H1 (cell line): ENCODE results near the gene GTF2A1L. TPM values are rescaled to one million over a fixed set of nuclear protein-coding genes. Genes with fewer than 3 reads are reported as not detected.

Experiments
- BCL11A ChIP-seq, 2 experiments: IDR thresholded peaks; one replicate each; pipeline ENCODE4 v1.6.1; 2011; ENCODE audit warnings: low read depth in 2 of 2, low read length in 2 of 2, mild to moderate bottlenecking in 2 of 2
- CBX5 ChIP-seq: fragments of 300-800, 300-1000 bp; sonication (generic); IDR thresholded peaks from 2 replicates; pipeline ENCODE4 v1.7.1; 2016; ENCODE audit warnings: antibody characterized with exemption, low read length, low read depth
- CHD7 ChIP-seq: fragments of 300-600 bp; sonication (generic); IDR thresholded peaks from 2 replicates; pipeline ENCODE4 v1.7.1; 2012; ENCODE audit warnings: low read length, moderate library complexity, mild to moderate bottlenecking, inconsistent platforms; ENCODE audit not compliant: insufficient replicate concordance
- CTBP2 ChIP-seq: IDR thresholded peaks from 2 replicates; pipeline ENCODE4 v1.7.0; 2011; ENCODE audit warnings: borderline replicate concordance, mild to moderate bottlenecking, moderate library complexity, mixed read lengths, low read length; ENCODE audit not compliant: insufficient read depth, insufficient read length
- KDM4A ChIP-seq: IDR thresholded peaks from one replicate; pipeline ENCODE4 v1.7.1; 2012; ENCODE audit warnings: low read depth, mild to moderate bottlenecking, moderate library complexity, low read length, inconsistent platforms; ENCODE audit not compliant: severe bottlenecking
- POU5F1 ChIP-seq: IDR thresholded peaks from 2 replicates; pipeline ENCODE4 v1.6.1; 2011; ENCODE audit warnings: low read depth, mild to moderate bottlenecking, low read length, moderate library complexity
- RFX5 ChIP-seq: IDR thresholded peaks from 2 replicates; pipeline ENCODE4 v1.6.1; 2011; ENCODE audit warnings: low read depth, low read length, improper control_type of control experiment, borderline replicate concordance
- SIN3A ChIP-seq, 2 experiments: IDR thresholded peaks in 1 of 2; conservative IDR thresholded peaks in 1 of 2; 2 replicates each; pipeline ENCODE4 v1.6.1; 2011 to 2012; ENCODE audit warnings: low read length in 2 of 2, improper control_type of control experiment in 1 of 2, low read depth in 1 of 2, mild to moderate bottlenecking in 1 of 2
- TAF1 ChIP-seq: IDR thresholded peaks from 2 replicates; pipeline ENCODE4 v1.6.1; 2011; ENCODE audit warnings: mild to moderate bottlenecking, low read depth, low read length
- polyA plus RNA-seq, 7 experiments: library from polyadenylated mRNA; depleted of rRNA in 3 of 7; stranded (reverse) in 5 of 7; unstranded in 2 of 7; fragments of >200 nt in 5 of 7; fragments of 200-250 nt in 2 of 7; gene quantifications; 1 replicate in 5 of 7; 2 replicates in 1 of 7; 4 replicates in 1 of 7; pipeline versions ENCODE4 v1.2.1 to v1.2.3, GENCODE V29; 2011 to 2013; ENCODE audit warnings: missing spikeins in 2 of 7, mixed read lengths in 2 of 7
- total RNA-seq: library from RNA; stranded (reverse); fragmentation: NEBNext Ultra II Directional; extraction: Animal tissue kit (Norgen Biotek cat#: 25700); gene quantifications from 2 replicates; pipeline ENCODE4 v1.2.1, GENCODE V29; 2021

The GTF2A1L gene
- total and polyA plus RNA-seq, 2 of the 8 experiments (the other 6 are each of a cell fraction or from before 2014, with no cell fraction given) = 0.18 TPM; not detected in 1

GRCh38 chr2:48624696-48625095 lies 7.0 kb downstream of the GTF2A1L start (continued):
- TF ChIP-seq CHD7 (no peak), POU5F1 (no peak), RFX5 (no peak), CBX5 (no peak), BCL11A (IDR thresholded peaks at IDR 0.05; ENCODE audit: low read depth in 2 of 2, low read length in 2 of 2) (no peak), SIN3A (conservative IDR thresholded peaks at IDR 0.05 in 1 of 2, IDR thresholded peaks at IDR 0.05 in 1 of 2; ENCODE audit: low read depth in 1 of 2, low read length in 2 of 2) (no peak), TAF1 (no peak), CTBP2 (no peak), KDM4A (no peak)
